OCI-LY7 (cell line): ENCODE results near the gene BEND5. TPM values are rescaled to one million over a fixed set of nuclear protein-coding genes. Genes with fewer than 3 reads are reported as not detected.

ENCODE experiments used
- BruUV-seq: library from RNA; stranded (reverse); fragments of 400-500 nt; replicated peaks from 2 replicates; lab custom pipeline; 2021; lab: Mats Ljungman, UMichigan
- CTCF ChIA-PET: fragments of 300-600 bp; sonication (Branson Sonifier 250); formaldehyde crosslinking; loops from one replicate; lab custom pipeline; 2022; ENCODE audit warnings: antibody characterized with exemption; ENCODE audit not compliant: unreplicated experiment; lab: Charles Lee
- POLR2A ChIA-PET: fragments of 300-600 bp; sonication (Branson Sonifier 250); formaldehyde crosslinking; loops from one replicate; lab custom pipeline; 2022; ENCODE audit warnings: antibody characterized with exemption; lab: Charles Lee
- DNase-seq: peaks from one replicate; pipeline ENCODE4 v3.0.0-alpha.2; 2015; ENCODE audit warnings: low spot score
- H2AFZ ChIP-seq: fragments of 200-600 bp; sonication (generic), shearing (Covaris generic); 2 replicates; pipeline ENCODE4 v1.6.1; 2014; ENCODE audit warnings: mild to moderate bottlenecking, antibody characterized with exemption, low read length, moderate library complexity
- H3K27ac ChIP-seq: fragments of 200-600 bp; sonication (generic); 2 replicates; pipeline ENCODE4 v1.5.1; 2014; ENCODE audit warnings: mixed run types, low read depth, mild to moderate bottlenecking, moderate library complexity, low read length, inconsistent platforms; ENCODE audit not compliant: poor library complexity, severe bottlenecking
- H3K36me3 ChIP-seq: fragments of 200-600 bp; sonication (generic); 2 replicates; pipeline ENCODE4 v1.6.1; 2014; ENCODE audit warnings: mild to moderate bottlenecking, antibody characterized with exemption, low read length, moderate library complexity, mixed read lengths; ENCODE audit not compliant: insufficient read depth
- H3K4me1 ChIP-seq: fragments of 200-600 bp; sonication (generic); 2 replicates; pipeline ENCODE4 v1.5.1; 2014; ENCODE audit warnings: mild to moderate bottlenecking, low read length; ENCODE audit not compliant: insufficient read depth, poor library complexity, severe bottlenecking
- H3K4me2 ChIP-seq: fragments of 200-600 bp; sonication (generic); 2 replicates; pipeline ENCODE4 v1.6.1; 2014; ENCODE audit warnings: mild to moderate bottlenecking, low read length
- H3K4me3 ChIP-seq: fragments of 200-600 bp; sonication (generic); 2 replicates; pipeline ENCODE4 v1.5.1; 2014; ENCODE audit warnings: mild to moderate bottlenecking, low read depth, low read length; ENCODE audit not compliant: poor library complexity, severe bottlenecking
- H3K79me2 ChIP-seq: fragments of 200-600 bp; sonication (generic); 2 replicates; pipeline ENCODE4 v1.6.1; 2016; ENCODE audit warnings: low read depth, mild to moderate bottlenecking, low read length, moderate library complexity, mixed read lengths; ENCODE audit not compliant: insufficient read depth
- H3K9me2 ChIP-seq: fragments of 200-600 bp; sonication (generic); 2 replicates; pipeline ENCODE4 v1.6.1; 2016; ENCODE audit warnings: mild to moderate bottlenecking, low read length, mixed read lengths; ENCODE audit not compliant: insufficient read depth
- H3K9me3 ChIP-seq: fragments of 200-600 bp; sonication (generic); 2 replicates; pipeline ENCODE4 v1.6.1; 2014; ENCODE audit warnings: mild to moderate bottlenecking, mixed run types, low read length, mixed read lengths
- H4K20me1 ChIP-seq: fragments of 200-600 bp; sonication (generic); 2 replicates; pipeline ENCODE4 v1.6.1; 2014; ENCODE audit warnings: mild to moderate bottlenecking, antibody characterized with exemption, low read length, moderate library complexity, mixed read lengths; ENCODE audit not compliant: insufficient read depth
- EZH2phosphoT487 ChIP-seq: fragments of 200-600 bp; sonication (generic); IDR thresholded peaks from 2 replicates; pipeline ENCODE4 v1.6.1; 2018; ENCODE audit warnings: low read depth, borderline replicate concordance, mild to moderate bottlenecking, mixed run types, antibody characterized with exemption, low read length, moderate library complexity, mixed read lengths
- intact Hi-C: fragments of 100-400 bp; cut with micrococcal nuclease; formaldehyde crosslinking; loops from one replicate; pipeline ENCODE4 v1.10.0; 2022; ENCODE audit not compliant: unreplicated experiment
- total RNA-seq, 2 experiments: library from RNA; depleted of rRNA in 1 of 2; stranded (reverse); fragments of >200 nt in 1 of 2; shearing (Covaris generic) in 1 of 2; gene quantifications; 2 replicates each; pipeline ENCODE4 v1.2.3, GENCODE V29; 2014 to 2022
- TF ChIP-seq, protein P1 (sequence below): fragments of 200-600 bp; sonication (generic); conservative IDR thresholded peaks from 2 replicates; pipeline ENCODE4 v1.5.1; 2014; ENCODE audit warnings: mild to moderate bottlenecking, antibody characterized with exemption, low read length, moderate library complexity, mixed read lengths

BEND5 gene
- total RNA-seq, 2 experiments from 2014 or later: not detected

DNA sequence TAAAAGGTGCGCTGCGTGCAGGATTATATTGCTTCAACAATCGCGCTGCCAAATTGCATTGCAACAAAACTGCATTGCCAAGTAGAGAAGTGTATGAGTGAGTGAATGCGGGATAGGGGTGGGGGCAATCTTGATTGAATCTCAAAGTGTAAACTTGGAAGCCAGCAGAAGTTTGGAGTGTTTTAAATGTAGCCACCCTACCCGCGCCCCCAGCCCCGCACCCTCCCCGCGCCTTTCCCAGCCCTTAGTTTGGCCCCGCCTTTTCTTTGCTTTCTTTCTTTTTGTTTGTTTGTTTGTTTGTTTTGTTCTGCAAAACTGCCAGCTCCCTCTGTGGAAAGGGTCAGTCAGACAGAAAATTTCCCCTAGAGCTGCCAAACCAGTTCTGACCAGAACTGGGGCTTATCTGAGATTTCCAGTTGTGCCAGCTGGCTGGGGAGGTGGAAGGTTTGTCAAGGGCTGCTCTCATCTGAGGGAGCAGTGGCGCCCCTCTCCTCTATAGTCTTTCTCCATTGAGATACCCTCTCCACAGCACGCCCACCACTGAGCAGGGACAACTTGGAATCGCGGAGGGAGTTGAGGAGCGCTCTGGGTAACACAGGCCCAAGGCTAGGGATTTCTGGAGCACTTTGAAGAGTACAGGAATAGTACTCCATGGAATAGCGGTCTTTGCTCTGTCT lies 666 bp upstream of the BEND5 start:
- H3K79me2 ChIP-seq: no peaks in the 10 kb centered on the region
- no peaks in the 10 kb centered on the region for H3K9me3 ChIP-seq
- CTCF ChIA-PET: no interaction called here
- peak overlapping the region; percentile 39; the same call in 1 of the 2 replicates for H3K4me2 ChIP-seq
- H3K4me3 ChIP-seq: no peak overlapping the region
- no TSS peak for BruUV-seq
- POLR2A ChIA-PET: no interaction called here
- TF ChIP-seq, protein P1, sequence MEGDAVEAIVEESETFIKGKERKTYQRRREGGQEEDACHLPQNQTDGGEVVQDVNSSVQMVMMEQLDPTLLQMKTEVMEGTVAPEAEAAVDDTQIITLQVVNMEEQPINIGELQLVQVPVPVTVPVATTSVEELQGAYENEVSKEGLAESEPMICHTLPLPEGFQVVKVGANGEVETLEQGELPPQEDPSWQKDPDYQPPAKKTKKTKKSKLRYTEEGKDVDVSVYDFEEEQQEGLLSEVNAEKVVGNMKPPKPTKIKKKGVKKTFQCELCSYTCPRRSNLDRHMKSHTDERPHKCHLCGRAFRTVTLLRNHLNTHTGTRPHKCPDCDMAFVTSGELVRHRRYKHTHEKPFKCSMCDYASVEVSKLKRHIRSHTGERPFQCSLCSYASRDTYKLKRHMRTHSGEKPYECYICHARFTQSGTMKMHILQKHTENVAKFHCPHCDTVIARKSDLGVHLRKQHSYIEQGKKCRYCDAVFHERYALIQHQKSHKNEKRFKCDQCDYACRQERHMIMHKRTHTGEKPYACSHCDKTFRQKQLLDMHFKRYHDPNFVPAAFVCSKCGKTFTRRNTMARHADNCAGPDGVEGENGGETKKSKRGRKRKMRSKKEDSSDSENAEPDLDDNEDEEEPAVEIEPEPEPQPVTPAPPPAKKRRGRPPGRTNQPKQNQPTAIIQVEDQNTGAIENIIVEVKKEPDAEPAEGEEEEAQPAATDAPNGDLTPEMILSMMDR: no peak
- no peak for TF ChIP-seq EZH2phosphoT487
- H2AFZ ChIP-seq: no peak overlapping the region
- DNase-seq: no peak
- peaks cover 30% of the 10 kb centered on the region for H3K4me1 ChIP-seq
- H3K36me3 ChIP-seq: no peaks in the 10 kb centered on the region
- no peaks in the 10 kb centered on the region for H4K20me1 ChIP-seq
- H3K27ac ChIP-seq: no peak overlapping the region
- H3K9me2 ChIP-seq: no peaks in the 10 kb centered on the region
- intact Hi-C loops: no loop called here

DNA sequence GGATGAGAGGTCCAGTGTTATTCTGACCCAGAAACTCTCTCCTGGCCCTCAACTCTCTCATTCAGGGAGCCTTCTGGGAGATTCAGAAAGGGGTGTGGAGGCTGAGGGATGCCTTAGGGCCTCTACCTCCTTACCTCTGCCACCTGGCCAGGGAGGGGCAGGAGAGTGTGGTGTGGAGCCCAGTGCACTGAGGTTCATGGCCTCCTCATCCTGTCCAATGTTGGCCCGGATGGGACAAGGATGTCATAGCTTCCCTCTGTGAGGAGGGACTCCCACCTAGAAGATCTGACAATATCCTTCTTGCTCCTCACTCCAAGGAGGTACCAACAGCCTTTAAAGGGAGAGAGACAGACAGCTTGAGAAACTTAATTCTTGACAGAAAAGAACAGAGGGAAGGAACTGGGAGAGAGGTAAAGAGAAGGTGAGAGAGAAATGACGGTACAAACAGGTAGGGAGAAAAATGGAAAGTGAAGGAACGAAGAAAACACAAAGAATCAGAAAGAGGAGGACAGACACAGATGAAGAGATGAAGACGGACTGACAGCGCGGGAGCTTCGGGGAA lies 779 bp downstream of the BEND5 start:
- TF ChIP-seq, protein P1: no peak
- no peak for TF ChIP-seq EZH2phosphoT487
- POLR2A ChIA-PET: no interaction called here
- no peak overlapping the region for H3K27ac ChIP-seq

DNA sequence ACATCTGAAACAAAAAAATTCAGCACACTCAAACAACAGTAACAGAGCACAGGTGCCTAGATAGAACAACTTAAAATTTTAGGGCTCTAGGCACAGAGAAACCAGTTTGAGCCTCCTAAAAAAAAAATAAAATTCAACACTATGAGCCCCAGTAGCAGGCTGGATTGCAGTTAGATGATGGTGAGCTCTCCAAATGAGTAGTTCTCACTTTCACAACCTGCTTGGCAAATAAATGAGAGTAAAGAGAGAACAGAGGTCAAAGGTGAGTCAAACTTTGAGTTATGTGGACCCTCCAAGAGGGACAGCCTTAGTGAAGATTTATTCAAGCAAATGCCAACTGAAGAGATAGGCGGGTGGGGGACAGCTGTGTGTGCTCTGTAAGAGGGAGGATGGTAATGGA lies 3.6 kb downstream of the BEND5 start:
- Histone ChIP-seq H3K36me3 (no peaks in the 10 kb centered on the region), H4K20me1 (no peaks in the 10 kb centered on the region), H3K79me2 (no peaks in the 10 kb centered on the region), H3K4me1 (peaks cover 32% of the 10 kb centered on the region), H3K27ac (no peak overlapping the region), H3K9me3 (no peaks in the 10 kb centered on the region), H3K4me2 (no peak overlapping the region), H3K9me2 (no peaks in the 10 kb centered on the region), H2AFZ (no peak overlapping the region), H3K4me3 (no peak overlapping the region)
- TF ChIP-seq EZH2phosphoT487: no peak
- TF ChIP-seq, protein P1: no peak
- intact Hi-C loops: no loop called here
- no TSS peak for BruUV-seq
- no peak for DNase-seq
- POLR2A ChIA-PET: no interaction called here
- CTCF ChIA-PET: no interaction called here

More for the DNA sequence above, 779 bp downstream of the BEND5 start:
- DNase-seq: no peak
- BruUV-seq: no TSS peak
- no peak overlapping the region for H3K4me3 ChIP-seq
- intact Hi-C loops: no loop called here
- CTCF ChIA-PET: no interaction called here
- no peaks in the 10 kb centered on the region for H3K79me2 ChIP-seq
- no peak overlapping the region for H2AFZ ChIP-seq
- H3K4me1 ChIP-seq: peaks cover 30% of the 10 kb centered on the region
- H4K20me1 ChIP-seq: no peaks in the 10 kb centered on the region
- no peaks in the 10 kb centered on the region for H3K9me2 ChIP-seq
- no peaks in the 10 kb centered on the region for H3K9me3 ChIP-seq
- H3K4me2 ChIP-seq: no peak overlapping the region
- no peaks in the 10 kb centered on the region for H3K36me3 ChIP-seq
